ENCODE results near the gene NINJ2. TPM values are rescaled to one million over a fixed set of nuclear protein-coding genes. Genes with fewer than 3 reads are reported as not detected.
A peak's percentile ranks its signal among the peaks of the same experiment; 100 is the strongest.
"Not testable (repeated sequence)": the region's sequence is repeated elsewhere in the genome, so short reads cannot be mapped to it uniquely, and the experiment has no call there.

Gene NINJ2
- polyA plus RNA-seq, 2 donors = 3.3 to 10.9 TPM

GRCh38 chr12:581746-582145 lies 81.5 kb downstream of the NINJ2 start:
- 89 to 93% methylated on average over 9 of the region's 9 CpGs for WGBS, 2 donors
- Histone ChIP-seq H3K4me3 (ENCODE audit: low read depth in 1 of 2, low read length in 2 of 2) (no peak overlapping the region), H3K36me3 (ENCODE audit: control insufficient read depth in 2 of 2, insufficient read depth in 2 of 2, low read length in 1 of 2) (no peaks in the 10 kb centered on the region), H3K4me1 (ENCODE audit: control insufficient read depth in 2 of 2, insufficient read depth in 2 of 2, low read length in 1 of 2) (peaks cover 0 to under 1% of the 10 kb centered on the region in 2 donors), H3K27me3 (ENCODE audit: control insufficient read depth in 1 of 2, insufficient read depth in 2 of 2, low read length in 2 of 2) (no peaks in the 10 kb centered on the region), H3K27ac (ENCODE audit: low read depth in 2 of 2, low read length in 1 of 2) (no peak overlapping the region), H3K9me3 (ENCODE audit: control insufficient read depth in 2 of 2, insufficient read depth in 1 of 2, low read depth in 1 of 2, low read length in 1 of 2) (no peaks in the 10 kb centered on the region)

GRCh38 chr12:581321-581720 lies 81.9 kb downstream of the NINJ2 start:
- Histone ChIP-seq H3K27ac (ENCODE audit: low read depth in 2 of 2, low read length in 1 of 2) (no peak overlapping the region), H3K9me3 (ENCODE audit: control insufficient read depth in 2 of 2, insufficient read depth in 1 of 2, low read depth in 1 of 2, low read length in 1 of 2) (no peaks in the 10 kb centered on the region), H3K36me3 (ENCODE audit: control insufficient read depth in 2 of 2, insufficient read depth in 2 of 2, low read length in 1 of 2) (no peaks in the 10 kb centered on the region), H3K4me3 (ENCODE audit: low read depth in 1 of 2, low read length in 2 of 2) (no peak overlapping the region), H3K4me1 (ENCODE audit: control insufficient read depth in 2 of 2, insufficient read depth in 2 of 2, low read length in 1 of 2) (peaks cover 0 to 4% of the 10 kb centered on the region in 2 donors), H3K27me3 (ENCODE audit: control insufficient read depth in 1 of 2, insufficient read depth in 2 of 2, low read length in 2 of 2) (no peaks in the 10 kb centered on the region)
- WGBS, 2 donors = 94 to 95% methylated on average over 5 of the region's 5 CpGs

GRCh38 chr12:580813-581212 lies 82.4 kb downstream of the NINJ2 start:
- H3K4me3 ChIP-seq (ENCODE audit: low read depth in 1 of 2, low read length in 2 of 2) = no peak overlapping the region
- H3K9me3 ChIP-seq (ENCODE audit: control insufficient read depth in 2 of 2, insufficient read depth in 1 of 2, low read depth in 1 of 2, low read length in 1 of 2) = no peaks in the 10 kb centered on the region
- H3K36me3 ChIP-seq (ENCODE audit: control insufficient read depth in 2 of 2, insufficient read depth in 2 of 2, low read length in 1 of 2) = no peaks in the 10 kb centered on the region
- WGBS, 2 donors = 93 to 96% methylated on average over 4 of the region's 4 CpGs
- H3K27ac ChIP-seq (ENCODE audit: low read depth in 2 of 2, low read length in 1 of 2) = no peak overlapping the region
- H3K27me3 ChIP-seq (ENCODE audit: control insufficient read depth in 1 of 2, insufficient read depth in 2 of 2, low read length in 2 of 2) = no peaks in the 10 kb centered on the region
- peaks cover 0 to 5% of the 10 kb centered on the region in 2 donors for H3K4me1 ChIP-seq (ENCODE audit: control insufficient read depth in 2 of 2, insufficient read depth in 2 of 2, low read length in 1 of 2)

GRCh38 chr12:579420-580110 lies 83.7 kb downstream of the NINJ2 start:
- Histone ChIP-seq H3K4me3 (ENCODE audit: low read depth in 1 of 2, low read length in 2 of 2) (no peak overlapping the region), H3K9me3 (ENCODE audit: control insufficient read depth in 2 of 2, insufficient read depth in 1 of 2, low read depth in 1 of 2, low read length in 1 of 2) (no peaks in the 10 kb centered on the region), H3K27me3 (ENCODE audit: control insufficient read depth in 1 of 2, insufficient read depth in 2 of 2, low read length in 2 of 2) (no peaks in the 10 kb centered on the region), H3K36me3 (ENCODE audit: control insufficient read depth in 2 of 2, insufficient read depth in 2 of 2, low read length in 1 of 2) (no peaks in the 10 kb centered on the region), H3K4me1 (ENCODE audit: control insufficient read depth in 2 of 2, insufficient read depth in 2 of 2, low read length in 1 of 2) (peaks cover 3 to 12% of the 10 kb centered on the region in 2 donors), H3K27ac (ENCODE audit: low read depth in 2 of 2, low read length in 1 of 2) (no peak overlapping the region)
- WGBS, 2 donors = 68 to 71% methylated on average over 9 of the region's 9 CpGs

GRCh38 chr12:578748-579419 lies 84.4 kb downstream of the NINJ2 start:
- Histone ChIP-seq H3K27ac (ENCODE audit: low read depth in 2 of 2, low read length in 1 of 2) (no peak overlapping the region), H3K9me3 (ENCODE audit: control insufficient read depth in 2 of 2, insufficient read depth in 1 of 2, low read depth in 1 of 2, low read length in 1 of 2) (no peaks in the 10 kb centered on the region), H3K27me3 (ENCODE audit: control insufficient read depth in 1 of 2, insufficient read depth in 2 of 2, low read length in 2 of 2) (no peaks in the 10 kb centered on the region), H3K36me3 (ENCODE audit: control insufficient read depth in 2 of 2, insufficient read depth in 2 of 2, low read length in 1 of 2) (no peaks in the 10 kb centered on the region), H3K4me3 (ENCODE audit: low read depth in 1 of 2, low read length in 2 of 2) (no peak overlapping the region), H3K4me1 (ENCODE audit: control insufficient read depth in 2 of 2, insufficient read depth in 2 of 2, low read length in 1 of 2) (peaks cover 3 to 12% of the 10 kb centered on the region in 2 donors)
- WGBS, 2 donors = 33 to 42% methylated on average over 7 of the region's 7 CpGs

GRCh38 chr12:577994-578747 lies 85.1 kb downstream of the NINJ2 start:
- 83 to 85% methylated on average over 19 of the region's 19 CpGs for WGBS, 2 donors
- H3K27ac ChIP-seq (ENCODE audit: low read depth in 2 of 2, low read length in 1 of 2); H3K27me3 ChIP-seq (ENCODE audit: control insufficient read depth in 1 of 2, insufficient read depth in 2 of 2, low read length in 2 of 2); H3K36me3 ChIP-seq (ENCODE audit: control insufficient read depth in 2 of 2, insufficient read depth in 2 of 2, low read length in 1 of 2); H3K4me3 ChIP-seq (ENCODE audit: low read depth in 1 of 2, low read length in 2 of 2); H3K9me3 ChIP-seq (ENCODE audit: control insufficient read depth in 2 of 2, insufficient read depth in 1 of 2, low read depth in 1 of 2, low read length in 1 of 2): not testable (repeated sequence)
- peaks cover 3 to 12% of the 10 kb centered on the region in 2 donors for H3K4me1 ChIP-seq (ENCODE audit: control insufficient read depth in 2 of 2, insufficient read depth in 2 of 2, low read length in 1 of 2)

- Histone ChIP-seq H3K36me3 (ENCODE audit: control insufficient read depth in 2 of 2, insufficient read depth in 2 of 2, low read length in 1 of 2) (no peaks in the 10 kb centered on the region), H3K27ac (ENCODE audit: low read depth in 2 of 2, low read length in 1 of 2) (peak overlapping the region; percentile 98), H3K4me3 (ENCODE audit: low read depth in 1 of 2, low read length in 2 of 2) (no peak overlapping the region), H3K4me1 (ENCODE audit: control insufficient read depth in 2 of 2, insufficient read depth in 2 of 2, low read length in 1 of 2) (peaks cover 3 to 18% of the 10 kb centered on the region in 2 donors), H3K9me3 (ENCODE audit: control insufficient read depth in 2 of 2, insufficient read depth in 1 of 2, low read depth in 1 of 2, low read length in 1 of 2) (no peaks in the 10 kb centered on the region), H3K27me3 (ENCODE audit: control insufficient read depth in 1 of 2, insufficient read depth in 2 of 2, low read length in 2 of 2) (no peaks in the 10 kb centered on the region)
- 90% methylated on average over 14 of the region's 14 CpGs for WGBS, 2 donors
Observed at GRCh38 chr12:576615-577110, 86.6 kb downstream of the NINJ2 start.

GRCh38 chr12:575948-576614 lies 87.2 kb downstream of the NINJ2 start:
- peak overlapping the region; percentile 98 for H3K27ac ChIP-seq (ENCODE audit: low read depth in 2 of 2, low read length in 1 of 2)
- H3K9me3 ChIP-seq (ENCODE audit: control insufficient read depth in 2 of 2, insufficient read depth in 1 of 2, low read depth in 1 of 2, low read length in 1 of 2) = no peaks in the 10 kb centered on the region
- WGBS, 2 donors = 6 to 7% methylated on average over 38 to 39 of the region's 39 CpGs
- H3K27me3 ChIP-seq (ENCODE audit: control insufficient read depth in 1 of 2, insufficient read depth in 2 of 2, low read length in 2 of 2) = no peaks in the 10 kb centered on the region
- peaks cover 3 to 22% of the 10 kb centered on the region in 2 donors for H3K4me1 ChIP-seq (ENCODE audit: control insufficient read depth in 2 of 2, insufficient read depth in 2 of 2, low read length in 1 of 2)
- no peak overlapping the region for H3K4me3 ChIP-seq (ENCODE audit: low read depth in 1 of 2, low read length in 2 of 2)
- H3K36me3 ChIP-seq (ENCODE audit: control insufficient read depth in 2 of 2, insufficient read depth in 2 of 2, low read length in 1 of 2) = no peaks in the 10 kb centered on the region

- H3K27me3 ChIP-seq (ENCODE audit: control insufficient read depth in 1 of 2, insufficient read depth in 2 of 2, low read length in 2 of 2) = no peaks in the 10 kb centered on the region
- H3K4me1 ChIP-seq (ENCODE audit: control insufficient read depth in 2 of 2, insufficient read depth in 2 of 2, low read length in 1 of 2) = peaks cover 3 to 23% of the 10 kb centered on the region in 2 donors
- H3K4me3 ChIP-seq (ENCODE audit: low read depth in 1 of 2, low read length in 2 of 2) = no peak overlapping the region
- WGBS, 2 donors = 52 to 75% methylated on average over 7 of the region's 7 CpGs
- H3K36me3 ChIP-seq (ENCODE audit: control insufficient read depth in 2 of 2, insufficient read depth in 2 of 2, low read length in 1 of 2) = no peaks in the 10 kb centered on the region
- peak overlapping the region; percentile 98 for H3K27ac ChIP-seq (ENCODE audit: low read depth in 2 of 2, low read length in 1 of 2)
- no peaks in the 10 kb centered on the region for H3K9me3 ChIP-seq (ENCODE audit: control insufficient read depth in 2 of 2, insufficient read depth in 1 of 2, low read depth in 1 of 2, low read length in 1 of 2)
Observed at GRCh38 chr12:575129-575502, 88.1 kb downstream of the NINJ2 start.

Measured in esophagus (tissue), 2 donors.